OCI-LY7 (cell line): ENCODE data around the gene FBN2.

Source experiments
- CTCF ChIP-seq: fragments of 200-600 bp; sonication (generic); conservative IDR thresholded peaks from 2 replicates; pipeline ENCODE4 v1.5.1; 2014; ENCODE audit warnings: mild to moderate bottlenecking, antibody characterized with exemption, low read length, moderate library complexity, mixed read lengths
- EZH2phosphoT487 ChIP-seq: fragments of 200-600 bp; sonication (generic); IDR thresholded peaks from 2 replicates; pipeline ENCODE4 v1.6.1; 2018; ENCODE audit warnings: low read depth, borderline replicate concordance, mild to moderate bottlenecking, mixed run types, antibody characterized with exemption, low read length, moderate library complexity, mixed read lengths

- TF ChIP-seq CTCF (no peak), EZH2phosphoT487 (no peak)
Measured at GRCh38 chr5:128403333-128403732, 134.7 kb downstream of the FBN2 start.
